Measurements from ENCODE around the gene PRRC2B.

Gene PRRC2B

DNA sequence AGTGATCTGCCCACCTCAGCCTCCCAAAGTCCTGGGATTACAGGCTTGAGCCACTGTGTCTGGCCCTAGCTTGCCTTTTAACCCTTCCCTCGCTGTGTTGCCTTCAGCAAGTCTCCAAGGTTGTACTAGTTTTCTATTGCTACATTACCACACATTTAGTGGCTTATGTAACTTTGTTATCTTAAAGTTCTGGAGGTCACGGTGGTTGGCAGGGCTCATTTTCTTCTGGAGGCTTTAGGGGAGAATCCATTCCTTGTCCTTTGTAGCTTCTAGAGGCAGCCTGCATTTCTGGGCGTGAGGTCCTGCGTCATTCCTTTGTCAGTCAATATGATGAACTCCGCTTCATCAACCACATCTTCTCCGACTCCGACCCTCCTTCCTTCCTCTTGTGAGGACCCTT is 2.9 kb upstream of the PRRC2B start:
- no peak overlapping the region for H3K4me3 ChIP-seq (ENCODE audit: low read depth, low read length)

DNA sequence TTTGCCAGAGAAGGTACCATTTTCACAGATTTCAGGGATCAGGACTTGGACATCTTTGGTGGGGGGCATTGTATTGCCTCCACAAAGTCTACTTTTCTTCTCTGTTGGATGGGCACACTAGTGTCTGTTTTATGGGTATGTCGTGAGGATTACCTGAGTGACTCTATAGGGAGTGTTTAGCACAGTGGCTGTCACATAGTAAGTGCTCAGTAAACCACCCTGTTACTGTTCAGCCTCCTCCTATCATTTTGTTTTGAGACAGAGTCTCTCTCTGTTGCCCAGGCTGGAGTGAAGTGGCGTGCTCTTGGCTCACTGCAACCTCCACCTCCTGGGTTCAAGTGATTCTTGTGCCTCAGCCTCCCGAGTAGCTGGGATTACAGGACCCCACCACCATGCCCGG is 2.4 kb upstream of the PRRC2B start:
- TF ChIP-seq, protein P1, sequence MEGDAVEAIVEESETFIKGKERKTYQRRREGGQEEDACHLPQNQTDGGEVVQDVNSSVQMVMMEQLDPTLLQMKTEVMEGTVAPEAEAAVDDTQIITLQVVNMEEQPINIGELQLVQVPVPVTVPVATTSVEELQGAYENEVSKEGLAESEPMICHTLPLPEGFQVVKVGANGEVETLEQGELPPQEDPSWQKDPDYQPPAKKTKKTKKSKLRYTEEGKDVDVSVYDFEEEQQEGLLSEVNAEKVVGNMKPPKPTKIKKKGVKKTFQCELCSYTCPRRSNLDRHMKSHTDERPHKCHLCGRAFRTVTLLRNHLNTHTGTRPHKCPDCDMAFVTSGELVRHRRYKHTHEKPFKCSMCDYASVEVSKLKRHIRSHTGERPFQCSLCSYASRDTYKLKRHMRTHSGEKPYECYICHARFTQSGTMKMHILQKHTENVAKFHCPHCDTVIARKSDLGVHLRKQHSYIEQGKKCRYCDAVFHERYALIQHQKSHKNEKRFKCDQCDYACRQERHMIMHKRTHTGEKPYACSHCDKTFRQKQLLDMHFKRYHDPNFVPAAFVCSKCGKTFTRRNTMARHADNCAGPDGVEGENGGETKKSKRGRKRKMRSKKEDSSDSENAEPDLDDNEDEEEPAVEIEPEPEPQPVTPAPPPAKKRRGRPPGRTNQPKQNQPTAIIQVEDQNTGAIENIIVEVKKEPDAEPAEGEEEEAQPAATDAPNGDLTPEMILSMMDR (IDR thresholded peaks at IDR 0.05; ENCODE audit: borderline replicate concordance, insufficient read depth, low read depth, low read length), result no peak
- no peak overlapping the region for H3K4me3 ChIP-seq (ENCODE audit: low read depth, low read length)

More for the DNA sequence above, 2.9 kb upstream of the PRRC2B start:
- TF ChIP-seq, protein P1 (IDR thresholded peaks at IDR 0.05; ENCODE audit: borderline replicate concordance, insufficient read depth, low read depth, low read length), result no peak

DNA sequence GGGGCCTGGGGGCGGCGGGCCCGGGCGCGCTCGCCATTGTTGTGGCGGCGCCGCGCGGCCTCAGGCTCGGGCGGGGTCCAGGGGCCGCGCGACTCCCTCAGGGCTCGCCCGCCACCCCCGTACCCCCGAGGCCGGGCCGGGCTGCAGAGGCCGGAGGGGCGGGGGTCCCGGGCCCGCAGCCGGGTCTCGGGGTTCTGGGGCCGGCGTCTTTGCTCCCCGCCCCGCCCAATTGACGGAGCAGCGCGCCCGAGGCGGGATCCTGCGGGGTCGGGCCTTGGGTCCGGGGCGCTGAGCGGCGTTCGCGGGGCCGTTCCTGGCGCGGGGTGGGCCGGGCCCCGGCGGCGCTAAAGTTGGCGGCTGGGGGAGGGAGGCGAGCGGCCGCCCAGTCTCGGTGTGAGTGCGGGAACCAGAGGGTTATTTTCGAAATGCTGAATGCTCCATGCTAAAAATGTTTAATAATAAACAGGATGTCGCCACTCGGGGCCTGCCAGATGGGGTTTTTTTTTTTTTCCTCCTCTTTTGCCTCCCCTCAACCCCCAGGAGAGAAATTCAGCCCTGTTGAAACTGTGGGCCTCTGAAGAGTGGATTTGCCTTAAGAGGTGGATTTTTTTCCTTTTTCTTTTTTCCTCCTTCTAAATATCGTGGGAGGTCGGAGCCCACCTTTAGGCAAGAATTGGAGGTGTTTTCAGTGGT is 724 bp downstream of the PRRC2B start:
- TF ChIP-seq, protein P1 (IDR thresholded peaks at IDR 0.05; ENCODE audit: borderline replicate concordance, insufficient read depth, low read depth, low read length), result no peak
- H3K4me3 ChIP-seq (ENCODE audit: low read depth, low read length), result peak overlapping the region; percentile 63

DNA sequence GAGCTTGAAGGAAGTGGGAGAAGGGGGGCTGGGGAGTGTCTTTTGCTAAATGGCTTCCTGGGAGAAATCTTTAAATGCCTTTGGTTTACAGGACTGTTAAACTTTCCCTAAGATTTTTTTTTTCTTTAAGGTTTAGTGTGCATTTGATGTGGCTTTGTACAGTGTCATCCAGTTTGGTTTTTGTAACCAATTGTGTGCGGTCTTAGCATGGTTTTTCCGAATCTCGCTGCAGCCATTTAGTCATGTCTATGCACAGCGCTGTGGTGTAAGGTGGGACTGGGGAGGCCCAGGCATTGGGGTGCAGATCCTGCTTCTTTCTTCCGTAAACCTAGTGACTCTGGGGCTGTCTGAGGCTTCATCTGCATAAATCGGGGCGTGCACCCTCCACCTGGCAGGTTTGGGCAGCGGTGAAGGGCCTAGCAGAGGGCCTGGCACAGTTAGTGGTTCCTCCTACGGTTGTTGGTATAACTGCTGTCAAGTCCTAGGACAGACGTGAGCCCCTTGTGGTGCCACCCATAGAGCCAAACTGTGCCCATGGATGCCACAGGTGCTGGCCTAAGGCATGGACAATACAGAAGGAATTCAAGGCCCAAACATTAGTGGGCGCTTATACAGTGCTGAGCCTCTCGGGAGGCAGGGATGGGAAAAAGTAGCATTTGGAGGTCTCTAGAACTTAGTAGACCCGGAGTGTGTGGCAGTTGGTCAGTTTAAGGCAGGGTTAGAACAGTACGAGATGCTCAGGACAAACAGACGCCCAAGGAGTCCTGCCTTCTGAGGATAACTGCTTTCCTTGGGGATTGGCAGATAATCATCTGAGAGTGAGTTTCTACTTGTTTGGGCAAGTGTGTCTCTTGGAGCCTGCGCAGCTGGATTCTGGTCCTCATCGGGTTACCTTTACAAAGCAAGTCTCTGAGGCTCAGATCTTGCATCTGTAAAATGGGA is 1.5 kb downstream of the PRRC2B start:
- TF ChIP-seq, protein P1 (IDR thresholded peaks at IDR 0.05; ENCODE audit: borderline replicate concordance, insufficient read depth, low read depth, low read length), result no peak
- peak overlapping the region; percentile 63 for H3K4me3 ChIP-seq (ENCODE audit: low read depth, low read length)

DNA sequence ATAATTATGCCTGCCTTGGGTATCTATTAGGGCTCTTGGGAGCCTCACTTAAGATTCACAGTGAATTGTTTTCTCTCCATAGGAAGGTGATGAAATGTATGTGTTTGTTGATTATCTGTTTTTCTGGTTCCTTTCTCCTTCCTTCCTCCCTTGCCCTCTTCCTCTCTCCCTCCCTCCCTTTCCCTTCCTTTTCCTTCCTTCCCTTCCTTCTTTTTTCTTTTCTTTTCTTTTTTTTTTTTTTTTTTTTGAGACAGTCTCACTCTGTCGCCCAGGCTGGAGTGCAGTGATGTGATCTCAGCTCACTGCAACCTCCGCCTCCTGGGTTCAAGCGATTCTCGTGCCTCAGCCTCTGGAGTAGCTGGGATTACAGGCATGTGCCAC is 2.2 kb downstream of the PRRC2B start:
- H3K4me3 ChIP-seq (ENCODE audit: low read depth, low read length), result peak overlapping the region; percentile 63

DNA sequence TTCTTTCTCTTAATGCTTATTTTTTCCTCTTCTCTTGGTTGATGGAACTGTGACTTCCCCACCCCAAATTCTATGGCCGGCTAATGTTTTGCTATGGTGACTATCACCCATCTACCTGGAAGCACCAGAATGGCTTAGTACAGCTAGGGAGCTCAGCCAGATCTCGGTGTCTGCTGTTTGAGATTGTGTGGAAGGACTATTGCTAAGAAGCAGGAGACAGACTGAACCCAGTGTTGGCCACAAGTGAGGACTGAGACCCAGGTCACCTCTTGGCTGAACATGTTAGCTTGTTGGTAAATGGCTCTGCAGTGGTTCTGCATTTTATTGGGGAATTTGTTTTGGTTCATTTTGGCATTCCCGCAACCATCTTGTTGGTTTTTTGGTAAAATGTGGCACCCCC is 2.7 kb downstream of the PRRC2B start:
- TF ChIP-seq, protein P1 (IDR thresholded peaks at IDR 0.05; ENCODE audit: borderline replicate concordance, insufficient read depth, low read depth, low read length), result no peak
- H3K4me3 ChIP-seq (ENCODE audit: low read depth, low read length), result peak overlapping the region; percentile 14

DNA sequence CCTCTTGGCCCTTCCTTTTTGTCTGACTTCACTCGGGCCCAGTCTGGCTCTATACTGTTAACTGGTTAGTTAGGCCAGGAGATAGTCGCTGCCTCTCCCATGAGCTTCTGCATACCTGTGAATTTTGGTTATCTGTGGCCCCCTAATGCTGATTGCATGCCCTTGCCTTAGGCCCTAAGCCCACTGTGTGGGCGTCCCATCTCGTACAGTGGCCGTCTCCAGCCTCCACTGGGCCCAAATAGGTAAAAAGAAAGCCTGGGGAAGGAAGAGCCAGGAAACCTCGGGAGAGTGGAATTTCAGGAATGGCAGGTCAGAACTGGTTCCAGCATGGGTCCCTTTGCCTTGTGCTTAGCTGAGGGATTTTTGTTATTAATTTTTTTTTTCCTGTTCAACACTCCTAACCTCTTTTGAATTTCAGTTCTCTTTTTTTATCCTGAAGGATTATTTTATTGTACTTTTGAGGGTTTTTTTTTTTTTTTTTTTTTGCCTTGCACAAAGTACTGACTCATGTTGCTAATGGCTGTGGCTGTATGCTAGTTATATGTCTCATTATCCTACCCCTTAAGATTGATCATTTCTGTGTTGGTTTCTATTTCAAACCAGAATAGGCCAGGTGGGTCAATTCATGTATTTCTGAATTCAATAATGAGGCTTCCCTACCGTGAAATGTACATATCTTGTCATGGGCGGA is 3.4 kb downstream of the PRRC2B start:
- peak overlapping the region; percentile 14 for H3K4me3 ChIP-seq (ENCODE audit: low read depth, low read length)
- TF ChIP-seq, protein P1 (IDR thresholded peaks at IDR 0.05; ENCODE audit: borderline replicate concordance, insufficient read depth, low read depth, low read length), result no peak

Data from GM12875 (cell line).